Heart left ventricle (tissue), 13 donors: ENCODE data around the gene DNAJC24.

Experiments used
- CTCF ChIP-seq, 12 donors: fragments of 200-600 bp; sonication (generic) in 4 of 12; IDR thresholded peaks; one replicate each; pipeline versions ENCODE4 v1.5.0 to v1.8.0; 2018 to 2022; ENCODE audit warnings: antibody characterized with exemption in 12 of 12, mild to moderate bottlenecking in 5 of 12
- POLR2A ChIP-seq, 2 donors: fragments of 450-650 bp; IDR thresholded peaks; one replicate each; pipeline ENCODE4 v1.6.1; 2017; ENCODE audit warnings: antibody characterized with exemption in 2 of 2, mild to moderate bottlenecking in 2 of 2, moderate library complexity in 2 of 2
- donor health status: ischemic (EF 13 %, LVEDD 7.1; RV severe dilation, severe dysfunction).
- donor health status: DM: no; HTN: yes; CAD: no.
- donor health status: DM: no; HTN: no; CAD: no.
- donor health status: ischemic (EF 25% LVEDD 6.9; RV normal size, moderate dysfunction).
- donor health status: ischemic (EF 25% LVEDD 5.7; RV mildly dilated, moderate dysfunction).
- donor health status: ischemic (EF 35%, LVEDD 5.7; RV mildly dilated, moderate dysfunction).
- donor health status: nonischemic (EF 11% LVEDD 7.7; RV severe dilation, severe dysfunction).
- donor health status: DM: yes; HTN: yes; CAD: no.
- donor health status: PGD.
- donor health status: ischemic (EF 29% LVEDD 5.4; RV normal size, mild dysfunction).
- donor health status: nonischemic (EF 23%, LVEDD 6.1; RV moderate dilation, normal function).

GRCh38 chr11:31443802-31444201 lies 74.1 kb downstream of the DNAJC24 start:
- no peak for TF ChIP-seq CTCF (IDR thresholded peaks at IDR 0.05)
- TF ChIP-seq POLR2A (IDR thresholded peaks at IDR 0.05), result no peak
